Right lung (tissue), 5 donors: ENCODE measurements around the gene EIF2B5. TPM values are rescaled to one million over a fixed set of nuclear protein-coding genes. Genes with fewer than 3 reads are reported as not detected.

Experiments
- DNase-seq, 2 donors: peaks; one replicate each; pipeline ENCODE4 v3.0.0-alpha.2; 2013
- polyA plus RNA-seq, 5 donors: library from polyadenylated mRNA; unstranded; fragments of 120-200 nt; gene quantifications; one replicate each; pipeline versions ENCODE4 v1.2.1 to v1.2.3, GENCODE V29; 2013; ENCODE audit warnings: inconsistent platforms in 1 of 5, low replicate concordance in 1 of 5; ENCODE audit not compliant: insufficient read length in 5 of 5, insufficient read depth in 1 of 5

The EIF2B5 gene
- polyA plus RNA-seq, 5 donors: 54.5 to 61.9 (median 56.8) TPM

- no peak for DNase-seq
Observed at GRCh38 chr3:184172681-184173373, 37.7 kb downstream of the EIF2B5 start.

DNA sequence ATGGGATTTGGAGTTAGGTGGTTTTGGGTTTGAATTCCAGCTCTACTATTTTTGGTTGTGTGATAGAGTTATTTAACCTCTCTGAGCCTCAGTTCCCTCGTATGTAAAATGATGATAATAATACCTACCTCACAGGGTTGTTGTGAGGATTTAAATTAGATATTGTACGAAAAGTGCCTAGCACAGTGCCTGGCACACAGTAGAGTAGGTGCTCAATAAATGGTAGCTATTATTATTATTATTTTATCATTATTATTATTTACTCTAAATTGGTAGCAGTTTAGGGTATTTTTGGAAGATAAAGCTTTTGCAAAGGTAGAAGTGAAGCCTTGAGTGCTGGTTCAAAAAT is 38.2 kb downstream of the EIF2B5 start:
- DNase-seq: no peak

DNA sequence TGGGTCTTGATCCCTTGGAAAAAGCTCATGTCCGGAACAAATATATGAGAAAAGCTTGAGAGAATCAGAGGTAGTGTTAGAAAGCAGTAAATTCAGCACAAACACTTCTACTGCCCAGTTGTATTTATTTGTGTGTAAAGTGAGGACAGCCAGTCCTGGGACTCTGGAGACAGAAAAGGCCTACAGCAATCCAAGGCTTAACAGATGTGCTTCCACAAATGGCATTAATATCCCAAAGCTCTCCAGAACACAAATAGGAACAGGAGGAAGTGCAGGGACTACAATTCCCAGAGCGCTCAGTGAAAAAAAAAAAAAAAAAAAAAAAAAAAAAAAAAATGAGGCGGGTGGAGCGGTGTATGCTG is 39.1 kb downstream of the EIF2B5 start:
- no peak for DNase-seq

DNA sequence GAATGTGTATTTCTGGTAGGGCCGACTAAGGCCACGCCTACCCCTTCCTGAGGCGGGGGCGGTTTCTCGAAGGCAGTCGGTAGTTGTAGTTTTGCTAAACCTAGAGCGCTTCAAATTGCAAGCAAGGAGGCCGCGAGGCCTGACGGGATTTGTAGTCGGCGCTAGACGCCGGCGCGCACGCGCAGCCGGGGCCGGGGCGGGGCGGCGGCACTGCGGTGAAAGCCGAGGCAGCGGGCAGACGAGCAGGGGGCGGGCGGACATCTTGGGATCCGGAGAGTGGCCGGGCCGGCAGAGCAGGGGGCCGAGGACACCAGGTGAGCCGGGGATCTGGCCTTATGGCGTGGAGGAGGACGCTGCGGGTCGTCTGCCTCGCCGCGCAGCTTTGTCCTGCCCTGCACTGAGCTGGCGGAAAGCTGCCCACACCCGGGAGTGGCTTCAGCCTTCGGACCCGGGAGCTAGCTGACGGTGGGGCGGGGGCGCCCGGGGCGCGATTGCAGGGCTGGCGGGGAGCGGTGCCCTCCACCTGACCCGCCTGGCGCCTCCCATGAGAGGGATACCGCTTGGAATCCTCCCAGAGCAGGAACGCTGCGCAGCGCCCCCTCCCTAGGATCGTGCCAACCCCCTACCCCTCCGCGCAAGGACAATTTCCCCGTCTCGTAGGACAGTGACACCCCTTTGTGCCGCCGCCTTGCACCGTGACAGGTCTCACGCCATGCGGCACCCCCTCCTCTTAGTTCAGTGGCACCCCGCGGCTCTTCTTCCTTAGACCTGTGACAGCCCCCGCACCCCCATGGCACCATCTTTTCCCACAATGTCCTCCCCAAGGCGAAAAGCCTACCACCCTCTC is 39.7 kb downstream of the EIF2B5 start, which contains the start of gene AP2M1:
Gene AP2M1 (plus strand): TSS at position 210 of the 847 bp plus-strand sequence. CDS start 2,139 bp downstream, outside the sequence.
- DNase-seq: peak; percentile 98 to 99

GRCh38 chr3:184175506-184175905 is 40.3 kb downstream of the EIF2B5 start:
- DNase-seq: no peak

DNA sequence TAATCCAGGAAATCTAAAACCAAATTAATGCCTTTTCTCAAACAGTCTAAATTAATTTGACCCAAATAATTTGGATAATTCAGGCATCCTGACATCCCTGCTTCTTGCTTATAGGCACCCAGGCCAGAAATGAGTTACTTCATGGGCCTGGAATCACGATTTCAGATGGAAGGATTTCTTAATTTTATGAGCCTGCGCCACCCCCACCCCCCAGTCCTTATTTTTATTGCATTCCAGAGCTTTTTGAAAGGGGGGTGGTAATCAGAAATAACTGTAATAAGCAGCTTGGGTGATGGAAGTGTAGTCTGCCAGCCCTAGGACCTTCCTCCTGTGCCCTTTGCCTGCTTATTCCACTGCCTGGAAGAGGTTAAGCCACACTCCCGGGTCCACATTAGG is 40.8 kb downstream of the EIF2B5 start:
- DNase-seq: no peak

GRCh38 chr3:184176377-184177330 is 41.5 kb downstream of the EIF2B5 start:
- no peak for DNase-seq

DNA sequence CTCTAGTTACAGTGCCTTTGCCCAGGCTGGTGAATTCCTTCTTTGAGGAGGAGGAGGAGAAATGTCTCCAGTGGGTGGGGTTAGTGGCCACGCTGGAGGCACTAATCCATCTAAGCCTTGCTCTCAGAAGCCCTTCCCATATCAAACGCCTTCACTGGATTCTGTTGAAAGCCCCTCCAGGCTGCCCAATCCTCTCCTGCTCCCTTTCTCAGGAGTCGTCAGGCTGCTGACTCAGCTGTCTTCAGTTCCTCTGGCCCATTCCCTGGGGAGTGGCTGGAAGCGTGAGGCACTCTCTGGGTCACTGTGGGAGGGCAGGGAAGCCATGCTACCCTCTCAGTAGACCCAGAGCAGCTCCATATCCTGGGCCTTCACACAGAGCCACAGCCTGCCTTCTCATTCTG is 42.2 kb downstream of the EIF2B5 start:
- no peak for DNase-seq

- no peak for DNase-seq
Observed at GRCh38 chr3:184177767-184178306, 42.7 kb downstream of the EIF2B5 start.

- DNase-seq: no peak
Observed at GRCh38 chr3:184178521-184179138, 43.5 kb downstream of the EIF2B5 start.

- DNase-seq: no peak
Observed at GRCh38 chr3:184180165-184180564, 45.0 kb downstream of the EIF2B5 start.

- no peak for DNase-seq
Observed at GRCh38 chr3:184181596-184181995, 46.4 kb downstream of the EIF2B5 start.

GRCh38 chr3:184183679-184184078 is 48.5 kb downstream of the EIF2B5 start:
- DNase-seq: no peak

GRCh38 chr3:184184546-184185230 is 49.5 kb downstream of the EIF2B5 start:
- DNase-seq: no peak

DNA sequence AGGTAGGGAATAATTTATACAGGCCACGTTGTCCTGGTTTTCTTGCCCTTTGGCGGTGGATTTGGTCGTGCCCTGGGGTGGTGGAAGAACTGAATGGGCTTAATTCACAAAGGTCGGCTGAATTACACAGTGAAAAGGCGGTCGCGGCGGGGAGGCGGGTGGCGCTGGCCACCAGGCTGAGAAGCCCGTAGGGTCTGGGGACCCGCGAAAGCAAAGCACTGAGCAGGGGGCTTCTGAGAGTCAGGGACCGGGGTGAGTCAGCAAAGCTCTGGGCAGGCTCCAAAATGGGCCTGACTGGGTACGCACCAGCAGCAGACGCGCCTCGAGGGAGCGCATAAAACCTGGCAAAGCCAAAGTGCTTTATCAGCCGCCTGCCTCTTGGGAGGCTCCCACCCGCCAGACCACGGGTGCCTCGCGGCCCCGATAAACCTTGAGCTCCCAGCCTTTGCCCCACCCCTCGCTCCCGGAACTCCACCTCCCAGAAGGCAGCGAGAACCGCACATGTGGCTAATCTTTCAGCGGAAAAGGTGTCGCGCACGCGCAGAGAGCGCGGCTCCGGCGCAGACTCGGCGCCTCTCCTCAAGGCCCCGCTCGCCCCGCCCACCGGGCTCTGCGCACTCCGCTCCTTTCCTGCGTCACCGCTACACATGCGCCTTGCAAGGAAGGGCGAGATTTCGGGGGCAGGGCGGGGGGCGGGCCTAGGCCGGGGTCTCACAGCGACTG is 50.5 kb downstream of the EIF2B5 start:
- peak; percentile 100 for DNase-seq

DNA sequence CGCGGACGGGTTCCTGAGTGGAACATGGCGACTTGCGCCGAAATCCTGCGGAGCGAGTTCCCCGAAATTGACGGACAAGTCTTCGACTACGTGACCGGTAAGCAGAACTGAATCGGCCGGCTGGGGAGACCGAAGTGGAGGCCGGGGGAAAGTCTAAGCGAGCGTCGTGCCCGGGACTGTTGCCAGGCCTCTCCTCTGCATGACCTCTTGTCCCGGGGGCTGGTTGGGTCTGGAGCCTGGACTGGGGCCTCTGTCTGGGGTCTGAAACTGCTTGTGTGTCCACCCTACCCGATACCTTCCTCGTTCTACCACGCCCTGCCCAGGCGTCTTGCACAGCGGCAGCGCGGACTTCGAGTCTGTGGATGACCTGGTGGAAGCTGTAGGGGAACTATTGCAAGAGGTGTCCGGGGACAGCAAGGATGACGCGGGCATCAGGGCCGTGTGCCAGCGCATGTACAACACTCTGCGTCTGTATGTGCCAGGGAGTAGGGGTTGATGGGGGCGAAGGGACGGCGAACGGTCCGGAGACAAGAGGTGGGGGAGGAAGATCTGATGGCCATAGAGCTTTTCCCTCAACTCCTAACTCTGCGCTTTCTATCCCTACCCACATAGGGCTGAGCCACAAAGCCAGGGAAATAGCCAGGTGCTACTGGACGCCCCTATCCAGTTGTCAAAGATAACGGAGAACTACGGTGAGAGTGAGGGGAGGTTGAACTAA is 51.2 kb downstream of the EIF2B5 start, which contains the start of gene ABCF3:
Gene ABCF3 (plus strand): TSS at position 16 of the 718 bp plus-strand sequence. CDS start 9 bp downstream, at position 25.
- no peak for DNase-seq

- no peak for DNase-seq
Observed at GRCh38 chr3:184186902-184187207, 51.7 kb downstream of the EIF2B5 start.

DNA sequence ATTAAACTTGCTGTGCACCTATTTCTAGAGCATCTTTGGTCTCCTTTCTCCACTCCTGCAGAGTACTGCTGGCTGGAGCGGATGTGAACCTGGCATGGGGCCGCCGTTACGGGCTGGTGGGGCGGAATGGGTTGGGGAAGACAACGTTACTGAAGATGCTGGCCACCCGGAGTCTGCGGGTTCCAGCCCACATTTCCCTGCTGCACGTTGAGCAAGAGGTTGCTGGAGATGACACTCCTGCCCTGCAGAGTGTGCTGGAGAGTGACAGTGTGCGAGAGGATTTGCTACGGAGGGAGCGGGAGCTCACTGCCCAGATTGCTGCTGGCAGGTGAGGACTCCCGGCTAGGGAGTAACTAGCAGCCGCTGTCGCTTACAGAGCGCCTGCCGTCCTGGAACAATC is 52.9 kb downstream of the EIF2B5 start:
- no peak for DNase-seq

DNA sequence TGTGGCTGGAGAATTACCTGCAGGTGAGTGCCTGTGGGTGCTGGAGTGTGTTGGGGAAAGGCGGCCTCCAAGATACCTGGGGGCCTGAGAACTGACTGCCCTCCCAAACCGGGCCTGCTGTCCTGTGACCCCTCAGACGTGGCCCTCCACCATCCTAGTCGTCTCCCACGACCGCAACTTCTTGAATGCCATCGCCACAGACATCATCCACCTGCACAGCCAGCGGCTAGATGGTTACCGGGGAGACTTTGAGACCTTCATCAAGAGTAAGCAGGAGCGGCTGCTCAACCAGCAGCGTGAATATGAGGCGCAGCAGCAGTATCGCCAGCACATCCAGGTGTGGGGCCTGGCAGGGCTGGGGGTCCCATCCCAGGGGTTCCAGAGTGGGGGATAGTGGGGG is 54.3 kb downstream of the EIF2B5 start:
- no peak for DNase-seq
